Epithelial cell of esophagus (primary cell): ENCODE measurements around the gene FAM110A.
"Not testable (repeated sequence)": the region's sequence is repeated elsewhere in the genome, so short reads cannot be mapped to it uniquely, and the experiment has no call there.

Experiments
- DNase-seq: peaks from one replicate; pipeline ENCODE4 v3.0.0; 2010; ENCODE audit warnings: low read depth
- H3K4me3 ChIP-seq: 2 replicates; pipeline ENCODE4 v1.5.1; 2011; ENCODE audit warnings: mild to moderate bottlenecking, low read length, control low read depth
- TF ChIP-seq, protein P1 (sequence below): IDR thresholded peaks from 2 replicates; pipeline ENCODE4 v1.5.1; 2011; ENCODE audit warnings: low read depth, mild to moderate bottlenecking, low read length, control low read depth, inconsistent platforms; ENCODE audit not compliant: insufficient read depth; ENCODE audit errors: missing control alignments

The FAM110A gene

DNA sequence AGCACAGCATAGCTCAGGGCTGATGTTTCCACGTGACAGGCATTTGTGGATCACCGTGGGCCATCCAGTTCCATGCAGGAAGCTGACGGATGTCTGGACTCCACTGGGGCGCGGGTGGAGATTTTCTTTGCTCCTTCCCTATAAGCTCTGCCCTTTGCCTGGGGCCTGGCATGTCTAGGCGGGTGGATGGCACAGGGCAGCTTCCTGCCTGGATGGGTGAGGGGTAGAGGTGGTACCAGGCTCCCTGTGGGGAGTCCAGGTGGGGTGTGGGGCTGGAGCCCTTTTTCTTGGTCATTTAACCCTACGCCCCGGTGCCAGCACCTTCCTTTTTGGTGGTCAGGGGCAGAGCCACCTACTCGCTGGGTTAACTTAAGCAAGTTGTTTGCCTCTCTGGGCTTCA is 10.4 kb downstream of the FAM110A start:
- no peak overlapping the region for H3K4me3 ChIP-seq
- TF ChIP-seq, protein P1, sequence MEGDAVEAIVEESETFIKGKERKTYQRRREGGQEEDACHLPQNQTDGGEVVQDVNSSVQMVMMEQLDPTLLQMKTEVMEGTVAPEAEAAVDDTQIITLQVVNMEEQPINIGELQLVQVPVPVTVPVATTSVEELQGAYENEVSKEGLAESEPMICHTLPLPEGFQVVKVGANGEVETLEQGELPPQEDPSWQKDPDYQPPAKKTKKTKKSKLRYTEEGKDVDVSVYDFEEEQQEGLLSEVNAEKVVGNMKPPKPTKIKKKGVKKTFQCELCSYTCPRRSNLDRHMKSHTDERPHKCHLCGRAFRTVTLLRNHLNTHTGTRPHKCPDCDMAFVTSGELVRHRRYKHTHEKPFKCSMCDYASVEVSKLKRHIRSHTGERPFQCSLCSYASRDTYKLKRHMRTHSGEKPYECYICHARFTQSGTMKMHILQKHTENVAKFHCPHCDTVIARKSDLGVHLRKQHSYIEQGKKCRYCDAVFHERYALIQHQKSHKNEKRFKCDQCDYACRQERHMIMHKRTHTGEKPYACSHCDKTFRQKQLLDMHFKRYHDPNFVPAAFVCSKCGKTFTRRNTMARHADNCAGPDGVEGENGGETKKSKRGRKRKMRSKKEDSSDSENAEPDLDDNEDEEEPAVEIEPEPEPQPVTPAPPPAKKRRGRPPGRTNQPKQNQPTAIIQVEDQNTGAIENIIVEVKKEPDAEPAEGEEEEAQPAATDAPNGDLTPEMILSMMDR = no peak
- peak; percentile 77 for DNase-seq

DNA sequence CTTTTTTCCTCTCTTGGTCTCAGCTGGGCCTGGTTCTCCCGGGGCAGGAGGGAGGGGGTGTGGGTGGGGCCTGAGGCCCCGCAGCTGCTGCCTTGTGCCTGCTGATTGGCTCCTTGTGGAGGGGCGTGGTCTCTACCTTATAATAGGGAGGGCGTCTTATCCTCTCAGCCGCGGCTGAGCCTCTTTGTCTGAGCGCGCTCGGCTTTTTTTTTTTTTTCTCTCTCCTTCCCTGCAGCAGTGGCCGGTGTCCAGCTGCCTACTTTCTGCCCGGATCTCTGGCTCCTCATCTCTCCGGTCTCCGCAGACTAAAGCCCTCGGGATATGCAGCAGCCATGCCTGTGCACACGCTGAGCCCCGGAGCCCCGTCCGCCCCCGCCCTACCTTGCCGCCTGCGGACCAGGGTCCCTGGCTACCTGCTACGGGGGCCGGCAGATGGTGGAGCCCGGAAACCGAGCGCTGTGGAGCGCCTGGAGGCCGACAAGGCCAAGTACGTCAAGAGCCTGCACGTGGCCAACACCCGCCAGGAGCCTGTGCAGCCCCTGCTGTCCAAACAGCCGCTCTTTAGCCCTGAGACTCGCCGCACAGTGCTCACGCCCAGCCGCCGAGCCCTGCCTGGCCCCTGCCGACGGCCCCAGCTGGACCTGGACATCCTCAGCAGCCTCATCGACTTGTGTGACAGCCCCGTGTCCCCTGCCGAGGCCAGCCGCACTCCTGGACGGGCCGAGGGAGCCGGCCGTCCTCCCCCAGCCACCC is 11.1 kb downstream of the FAM110A start:
- peak; percentile 93 for DNase-seq
- TF ChIP-seq, protein P1 = no peak
- H3K4me3 ChIP-seq = peak overlapping the region; percentile 25

DNA sequence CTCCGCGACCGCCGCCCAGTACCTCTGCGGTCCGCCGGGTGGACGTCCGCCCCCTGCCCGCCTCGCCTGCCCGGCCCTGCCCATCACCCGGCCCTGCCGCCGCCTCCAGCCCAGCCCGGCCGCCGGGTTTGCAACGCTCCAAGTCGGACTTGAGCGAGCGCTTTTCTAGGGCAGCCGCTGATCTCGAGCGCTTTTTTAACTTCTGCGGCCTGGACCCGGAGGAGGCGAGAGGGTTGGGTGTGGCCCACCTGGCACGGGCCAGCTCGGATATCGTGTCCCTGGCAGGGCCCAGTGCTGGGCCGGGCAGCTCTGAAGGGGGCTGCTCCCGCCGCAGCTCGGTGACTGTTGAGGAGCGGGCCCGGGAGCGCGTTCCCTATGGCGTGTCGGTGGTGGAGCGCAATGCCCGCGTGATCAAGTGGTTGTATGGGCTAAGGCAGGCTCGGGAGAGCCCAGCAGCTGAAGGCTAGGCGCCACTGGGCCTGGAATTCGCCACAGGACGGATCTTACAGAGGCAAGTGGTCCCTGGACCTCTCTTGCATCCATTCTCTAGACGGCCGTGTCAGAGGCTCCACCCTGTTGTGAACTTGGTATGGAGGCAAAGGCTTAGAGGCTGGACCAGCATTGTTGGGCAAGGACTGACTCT is 11.8 kb downstream of the FAM110A start:
- TF ChIP-seq, protein P1 = no peak
- H3K4me3 ChIP-seq = no peak overlapping the region
- DNase-seq = no peak

DNA sequence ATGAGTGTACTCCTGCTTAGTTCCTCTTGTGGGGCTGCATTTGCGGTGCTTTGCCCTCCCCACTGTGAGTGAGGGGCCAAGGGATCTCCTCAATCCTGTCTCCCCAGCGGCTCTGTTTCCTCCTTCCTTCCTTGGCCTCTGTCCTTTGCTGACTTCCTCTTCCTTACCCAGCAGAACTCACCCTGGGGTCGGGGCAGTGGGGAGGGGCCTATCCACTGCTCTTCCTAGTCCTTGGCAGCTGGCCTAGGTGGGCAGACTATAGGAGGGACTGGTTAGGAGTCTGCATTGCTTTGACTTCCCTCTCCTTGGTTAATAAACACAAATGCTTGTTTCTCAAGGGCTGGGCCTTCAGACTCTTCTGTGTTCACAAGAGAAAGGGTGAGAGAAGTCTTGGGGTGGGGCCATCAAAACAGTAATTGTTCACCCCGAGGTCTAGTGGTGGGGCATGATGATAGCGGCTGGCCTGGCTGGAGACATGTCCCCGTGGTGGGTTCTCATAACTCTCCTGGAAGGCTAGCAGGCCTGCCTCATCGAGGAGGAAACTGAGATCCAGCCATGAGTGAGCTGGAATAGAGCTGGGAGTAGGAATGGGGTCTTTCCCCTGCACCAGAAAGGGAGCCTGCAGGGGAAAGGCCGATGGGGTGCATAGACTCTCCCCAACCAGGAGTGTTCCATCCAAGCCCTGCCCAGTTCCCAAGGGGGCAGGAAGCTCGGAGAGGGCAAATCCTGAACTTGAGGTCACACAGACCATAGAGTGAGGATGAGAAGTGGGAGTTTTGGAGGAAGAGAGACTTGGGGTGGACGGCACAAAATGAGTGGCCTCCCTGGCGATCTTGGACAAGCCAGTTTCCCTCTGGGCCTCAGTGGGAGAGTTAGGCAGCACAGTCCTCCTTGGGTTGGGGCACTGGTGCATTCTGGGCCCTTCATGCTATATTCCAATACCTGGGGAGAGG is 12.7 kb downstream of the FAM110A start:
- no peak for DNase-seq
- TF ChIP-seq, protein P1 = no peak
- H3K4me3 ChIP-seq = no peak overlapping the region

DNA sequence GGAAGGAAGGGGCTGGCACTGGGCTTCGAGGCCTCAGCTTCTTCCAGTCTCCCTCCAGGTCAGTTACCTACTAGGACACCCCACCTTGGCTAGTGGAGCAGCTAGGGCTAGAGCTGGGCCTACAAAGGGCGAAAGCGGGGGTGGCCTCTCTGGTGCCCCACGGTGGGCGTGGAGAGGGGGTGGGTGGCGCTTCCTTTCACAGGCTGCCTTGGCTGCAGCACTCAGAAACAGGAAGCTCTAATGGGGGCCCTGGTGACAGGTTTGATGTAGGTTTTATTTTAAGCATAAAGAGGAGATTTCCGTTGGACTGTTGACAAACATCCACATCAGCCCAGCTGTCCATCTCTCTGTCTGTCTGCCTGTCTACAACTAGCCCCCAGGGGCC is 13.4 kb downstream of the FAM110A start:
- no peak for DNase-seq
- no peak overlapping the region for H3K4me3 ChIP-seq
- TF ChIP-seq, protein P1 = no peak

DNA sequence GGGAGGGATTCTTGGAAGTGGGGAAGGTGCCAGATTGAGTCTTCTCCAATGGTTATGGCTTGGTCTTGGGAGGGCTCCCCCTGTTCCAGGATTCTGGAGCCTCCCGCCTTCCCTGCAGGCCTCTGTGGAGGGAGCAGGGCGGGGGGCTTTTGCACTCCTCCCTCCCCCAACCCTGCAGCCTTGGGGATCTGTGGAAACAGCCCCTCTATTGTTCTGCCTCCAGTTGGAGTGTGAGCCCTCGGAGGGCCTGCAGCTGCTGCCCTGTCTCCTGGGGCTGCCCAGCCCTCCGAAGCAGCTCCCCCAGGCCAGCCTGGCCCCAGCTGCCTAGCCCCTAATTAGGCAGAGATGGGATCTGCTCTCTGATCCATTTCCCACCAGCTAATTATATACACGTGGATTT is 14.7 kb downstream of the FAM110A start:
- TF ChIP-seq, protein P1 = no peak

DNA sequence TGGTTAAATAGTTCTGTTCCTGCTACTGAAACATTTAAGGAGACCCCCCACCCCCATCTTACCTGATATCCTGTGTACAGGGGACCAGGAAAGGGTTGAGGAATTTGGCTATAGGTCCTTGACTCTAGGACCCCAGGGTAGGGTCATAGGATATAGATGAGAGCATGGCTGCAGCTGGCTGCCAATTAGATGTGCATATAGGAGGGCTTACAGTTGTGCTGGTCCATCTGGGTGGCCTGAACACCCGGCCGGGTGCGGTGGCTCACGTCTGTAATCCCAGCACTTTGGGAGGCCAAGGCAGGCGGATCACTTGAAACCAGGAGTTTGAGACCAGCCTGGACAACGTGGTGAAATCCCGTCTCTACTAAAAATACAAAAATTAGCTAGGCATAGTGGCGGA is 15.2 kb downstream of the FAM110A start:
- DNase-seq, H3K4me3 ChIP-seq: not testable (repeated sequence)

More for the DNA sequence above, 14.7 kb downstream of the FAM110A start:
- H3K4me3 ChIP-seq = no peak overlapping the region
- no peak for DNase-seq
